K562 (cell line): ENCODE results near the gene FCHO1. TPM values are rescaled to one million over a fixed set of nuclear protein-coding genes. Genes with fewer than 3 reads are reported as not detected.

Source experiments
- CBX5 ChIP-seq: IDR thresholded peaks from 2 replicates; pipeline ENCODE4 v1.6.1; 2014; ENCODE audit warnings: low read depth, borderline replicate concordance
- E2F4 ChIP-seq: sonication (generic); formaldehyde crosslinking; IDR thresholded peaks from 2 replicates; pipeline ENCODE4 v1.8.0; 2022; ENCODE audit warnings: mild to moderate bottlenecking, low read depth, missing genetic modification reagents
- EGR1 ChIP-seq: fragments of 450-650 bp; conservative IDR thresholded peaks from 2 replicates; pipeline ENCODE4 v1.6.1; 2017; ENCODE audit warnings: mild to moderate bottlenecking
- HEY1 ChIP-seq: fragments of 250-450 bp; sonication (Bioruptor Pico); IDR thresholded peaks from 2 replicates; pipeline ENCODE4 v1.5.0; 2020; ENCODE audit warnings: mild to moderate bottlenecking, moderate library complexity, borderline replicate concordance
- HNRNPK ChIP-seq: fragments of 200-400 bp; formaldehyde crosslinking; IDR thresholded peaks from one replicate; pipeline ENCODE4 v1.6.1; 2018; ENCODE audit warnings: mild to moderate bottlenecking, low read depth, low read length; ENCODE audit not compliant: poor library complexity, severe bottlenecking
- HOMEZ ChIP-seq: fragments of 250-450 bp; sonication (Bioruptor Pico); IDR thresholded peaks from 2 replicates; pipeline ENCODE4 v1.4.0; 2020; ENCODE audit warnings: mild to moderate bottlenecking, moderate library complexity
- IRF1 ChIP-seq: sonication (generic); formaldehyde crosslinking; IDR thresholded peaks from 2 replicates; pipeline ENCODE4 v1.8.0; 2022; ENCODE audit warnings: missing genetic modification reagents, mild to moderate bottlenecking, borderline replicate concordance
- NR4A1 ChIP-seq, 2 experiments: fragments of 250-450 bp in 1 of 2; fragments of 450-650 bp in 1 of 2; sonication (Bioruptor Pico) in 1 of 2; IDR thresholded peaks; 2 replicates each; pipeline versions ENCODE4 v1.4.0 to v1.6.1; 2016 to 2020; ENCODE audit warnings: mild to moderate bottlenecking in 2 of 2, missing compliant biosample characterization in 1 of 2, missing genetic modification characterization in 1 of 2, moderate library complexity in 1 of 2
- PPARD ChIP-seq: fragments of 250-450 bp; sonication (Bioruptor Pico); IDR thresholded peaks from 2 replicates; pipeline ENCODE4 v1.8.0; 2022; ENCODE audit warnings: inconsistent platforms, mild to moderate bottlenecking, moderate library complexity
- PRMT5 ChIP-seq: sonication (generic); formaldehyde crosslinking; IDR thresholded peaks from 2 replicates; pipeline ENCODE4 v1.5.0; 2020; ENCODE audit warnings: missing genetic modification reagents
- PTRF ChIP-seq: fragments of 450-650 bp; IDR thresholded peaks from 2 replicates; pipeline ENCODE4 v1.6.1; 2016; ENCODE audit warnings: mild to moderate bottlenecking, missing genetic modification characterization, missing compliant biosample characterization
- SMAD1 ChIP-seq: fragments of 150-350 bp; IDR thresholded peaks from 2 replicates; pipeline ENCODE4 v1.6.1; 2014; ENCODE audit warnings: low read length, low read depth; ENCODE audit not compliant: partially characterized antibody
- STAT5A ChIP-seq: IDR thresholded peaks from 2 replicates; pipeline ENCODE4 v1.6.1; 2012; ENCODE audit warnings: low read length, inconsistent platforms, borderline replicate concordance
- STAT5B ChIP-seq: fragments of 250-450 bp; sonication (Bioruptor Pico); IDR thresholded peaks from 2 replicates; pipeline ENCODE4 v1.8.0; 2021; ENCODE audit warnings: mild to moderate bottlenecking, inconsistent platforms
- USF1 ChIP-seq: sonication (generic); formaldehyde crosslinking; IDR thresholded peaks from 2 replicates; pipeline ENCODE4 v1.9.0; 2022; ENCODE audit warnings: mild to moderate bottlenecking, missing genetic modification reagents
- ZBTB26 ChIP-seq: fragments of 450-650 bp; formaldehyde crosslinking; IDR thresholded peaks from 2 replicates; pipeline ENCODE4 v1.4.0; 2022; ENCODE audit warnings: missing genetic modification characterization
- ZBTB49 ChIP-seq: sonication (generic); formaldehyde crosslinking; IDR thresholded peaks from 2 replicates; pipeline ENCODE4 v1.8.0; 2022; ENCODE audit warnings: missing genetic modification reagents, mild to moderate bottlenecking, borderline replicate concordance
- ZFPM2 ChIP-seq: fragments of 250-450 bp; sonication (Bioruptor Pico); IDR thresholded peaks from 2 replicates; pipeline ENCODE4 v1.5.1; 2022; ENCODE audit warnings: mild to moderate bottlenecking
- ZNF165 ChIP-seq: fragments of 250-450 bp; sonication (Bioruptor Pico); IDR thresholded peaks from 2 replicates; pipeline ENCODE4 v1.4.0; 2020; ENCODE audit warnings: borderline replicate concordance
- ZNF717 ChIP-seq: fragments of 250-450 bp; sonication (Bioruptor Pico); IDR thresholded peaks from 2 replicates; pipeline ENCODE4 v1.5.0; 2021
- ZNF75A ChIP-seq: fragments of 450-650 bp; formaldehyde crosslinking; IDR thresholded peaks from 2 replicates; pipeline ENCODE4 v1.4.0; 2020; ENCODE audit warnings: mild to moderate bottlenecking
- polyA plus RNA-seq, 8 experiments: library from polyadenylated mRNA; depleted of rRNA in 4 of 8; stranded (reverse) in 5 of 8; unstranded in 3 of 8; fragments of >200 nt; fragmentation: Nextera tagmentation in 2 of 8; fragmentation: Illumina TruSeq in 1 of 8; extraction: Ambion mirVana in 2 of 8; extraction: Trizol in 1 of 8; gene quantifications; 2 replicates each; pipeline versions ENCODE4 v1.2.1 to v1.2.3, GENCODE V29; 2011 to 2014; ENCODE audit warnings: inconsistent platforms in 1 of 8, missing spikeins in 1 of 8
- total RNA-seq, 7 experiments: library from RNA; depleted of rRNA in 6 of 7; stranded (reverse); fragments of >200 nt in 6 of 7; fragmentation: Illumina TruSeq in 2 of 7; extraction: Trizol in 2 of 7; gene quantifications; 2 replicates each; pipeline versions ENCODE4 v1.2.1 to v1.2.3, GENCODE V29; 2011 to 2021; ENCODE audit warnings: low replicate concordance in 1 of 7

The FCHO1 gene
- total and polyA plus RNA-seq, 9 of the 15 experiments (the other 6 are each of a cell fraction or from before 2014, with no cell fraction given): 0.21 to 58.9 (median 18.3) TPM

- TF ChIP-seq PTRF (no peak), IRF1 (no peak), ZNF75A (no peak), HOMEZ (CRISPR knock-in tag) (no peak), EGR1 (no peak), HEY1 (no peak), PPARD (CRISPR knock-in tag) (no peak), ZNF165 (no peak), ZFPM2 (CRISPR knock-in tag) (no peak), HNRNPK (no peak), USF1 (CRISPR knock-in tag) (peak; percentile 81), E2F4 (CRISPR knock-in tag) (no peak), STAT5A (no peak), CBX5 (no peak), PRMT5 (CRISPR knock-in tag) (no peak), ZBTB26 (no peak), ZBTB49 (CRISPR knock-in tag) (no peak), STAT5B (CRISPR knock-in tag) (no peak), SMAD1 (no peak), ZNF717 (CRISPR knock-in tag) (no peak), NR4A1 (CRISPR knock-in tag; IDR thresholded peaks at IDR 0.05) (no peak), NR4A1 (tag; IDR thresholded peaks at IDR 0.05) (no peak)
Observed at GRCh38 chr19:17706750-17707181, 44.5 kb upstream of the FCHO1 start (continued).
